ENCODE data around the gene CDK6.

GRCh38 chr7:92584953-92585352 lies 251.4 kb downstream of the CDK6 start:
- no peak for TF ChIP-seq POLR2A (IDR thresholded peaks at IDR 0.05; ENCODE audit: extremely low read depth, insufficient read length)
- TF ChIP-seq MAX (IDR thresholded peaks at IDR 0.05; ENCODE audit: low read depth, low read length): no peak
- TF ChIP-seq CTCF (IDR thresholded peaks at IDR 0.05; ENCODE audit: low read depth, low read length): no peak
- no peak for TF ChIP-seq MYC (IDR thresholded peaks at IDR 0.05; ENCODE audit: low read depth, low read length)

All from NB4 (cell line).